ENCODE measurements around the gene APOH.

DNA sequence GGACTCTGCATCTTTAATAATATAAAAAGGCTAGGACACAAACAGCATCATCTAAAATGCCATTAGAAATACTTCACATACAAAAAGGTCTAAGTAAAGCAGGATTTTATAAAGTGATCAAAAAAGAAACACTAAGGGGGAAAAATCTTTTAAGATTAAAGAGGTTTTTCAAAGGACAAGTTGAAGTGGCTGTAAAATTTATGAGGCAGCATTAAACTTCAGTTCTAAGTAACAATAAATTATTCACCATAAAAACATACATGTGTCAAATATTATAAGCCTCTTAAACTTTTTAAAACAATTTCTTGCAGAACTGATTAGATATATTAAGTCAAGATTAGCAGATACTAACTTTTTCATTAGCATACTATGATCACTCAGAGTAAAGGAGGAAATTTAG is 58.0 kb downstream of the APOH start:
- TF ChIP-seq, protein P1, sequence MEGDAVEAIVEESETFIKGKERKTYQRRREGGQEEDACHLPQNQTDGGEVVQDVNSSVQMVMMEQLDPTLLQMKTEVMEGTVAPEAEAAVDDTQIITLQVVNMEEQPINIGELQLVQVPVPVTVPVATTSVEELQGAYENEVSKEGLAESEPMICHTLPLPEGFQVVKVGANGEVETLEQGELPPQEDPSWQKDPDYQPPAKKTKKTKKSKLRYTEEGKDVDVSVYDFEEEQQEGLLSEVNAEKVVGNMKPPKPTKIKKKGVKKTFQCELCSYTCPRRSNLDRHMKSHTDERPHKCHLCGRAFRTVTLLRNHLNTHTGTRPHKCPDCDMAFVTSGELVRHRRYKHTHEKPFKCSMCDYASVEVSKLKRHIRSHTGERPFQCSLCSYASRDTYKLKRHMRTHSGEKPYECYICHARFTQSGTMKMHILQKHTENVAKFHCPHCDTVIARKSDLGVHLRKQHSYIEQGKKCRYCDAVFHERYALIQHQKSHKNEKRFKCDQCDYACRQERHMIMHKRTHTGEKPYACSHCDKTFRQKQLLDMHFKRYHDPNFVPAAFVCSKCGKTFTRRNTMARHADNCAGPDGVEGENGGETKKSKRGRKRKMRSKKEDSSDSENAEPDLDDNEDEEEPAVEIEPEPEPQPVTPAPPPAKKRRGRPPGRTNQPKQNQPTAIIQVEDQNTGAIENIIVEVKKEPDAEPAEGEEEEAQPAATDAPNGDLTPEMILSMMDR (IDR thresholded peaks at IDR 0.05), result no peak
- no peak for TF ChIP-seq POLR2A (IDR thresholded peaks at IDR 0.05)
- no peak for TF ChIP-seq POLR2AphosphoS5 (IDR thresholded peaks at IDR 0.05)
